NCI-H2227 (cell line): ENCODE measurements around the gene FBXL12.
"Not testable (repeated sequence)": the region's sequence is repeated elsewhere in the genome, so short reads cannot be mapped to it uniquely, and the experiment has no call there.

ENCODE experiments used
- DNase-seq: peaks from one replicate; lab custom pipeline; 2025; ENCODE audit not compliant: unreplicated experiment; lab: John Stamatoyannopoulos, UW

FBXL12 gene

GRCh38 chr19:9793071-9793591 lies 25.7 kb downstream of the FBXL12 start:
- peak; percentile 71 for DNase-seq

- DNase-seq: peak; percentile 94
These were observed 26.4 kb downstream of the FBXL12 start for GRCh38 chr19:9792206-9793070.

GRCh38 chr19:9791552-9792205 lies 27.2 kb downstream of the FBXL12 start:
- peak; percentile 94 for DNase-seq

- not testable (repeated sequence) for DNase-seq
These were observed 27.9 kb downstream of the FBXL12 start for GRCh38 chr19:9791073-9791367.

GRCh38 chr19:9789579-9789978 lies 29.3 kb downstream of the FBXL12 start:
- not testable (repeated sequence) for DNase-seq

GRCh38 chr19:9789066-9789465 lies 29.8 kb downstream of the FBXL12 start:
- no peak for DNase-seq

- not testable (repeated sequence) for DNase-seq
These were observed 30.3 kb downstream of the FBXL12 start for GRCh38 chr19:9788604-9789003.

GRCh38 chr19:9786819-9787218 lies 32.1 kb downstream of the FBXL12 start:
- DNase-seq: no peak

GRCh38 chr19:9786342-9786741 lies 32.5 kb downstream of the FBXL12 start:
- no peak for DNase-seq

GRCh38 chr19:9785367-9786331 lies 33.2 kb downstream of the FBXL12 start:
- peak; percentile 98 for DNase-seq

- not testable (repeated sequence) for DNase-seq
These were observed 34.7 kb downstream of the FBXL12 start for GRCh38 chr19:9784163-9784496.

- DNase-seq: no peak
These were observed 36.5 kb downstream of the FBXL12 start for GRCh38 chr19:9782338-9782737.

GRCh38 chr19:9768175-9769112 lies 50.4 kb downstream of the FBXL12 start, which contains the start of gene ZNF846:
Gene ZNF846 (minus strand): TSS chr19:9768738. CDS start chr19:9764950, 3,788 bp downstream.
- peak; percentile 95 for DNase-seq
